Activated CD8-positive, alpha-beta T cell treated with anti-CD3 and anti-CD28 coated beads for 36 hours (primary cell): Measurements from ENCODE around the gene IRAK1. TPM values are rescaled to one million over a fixed set of nuclear protein-coding genes. Genes with fewer than 3 reads are reported as not detected.

Source experiments
- ATAC-seq: fragments of 200-7000 bp; cut with Tn5 transposase; one replicate; pipeline ENCODE4 v1.10.0; 2021; ENCODE audit warnings: mild to moderate bottlenecking, moderate library complexity
- CTCF ChIA-PET: fragments of 350-600 bp; sonication (Branson Sonifier 250); formaldehyde crosslinking; loops from one replicate; lab custom pipeline; 2021; ENCODE audit warnings: antibody characterized with exemption; lab: Charles Lee
- POLR2A ChIA-PET: fragments of 350-600 bp; sonication (Branson Sonifier 250); formaldehyde crosslinking; loops from one replicate; lab custom pipeline; 2021; ENCODE audit warnings: antibody characterized with exemption; lab: Charles Lee
- DNase-seq: peaks from one replicate; pipeline ENCODE4 v3.0.0-alpha.2; 2020
- H3K27ac Mint-ChIP-seq: one replicate; pipeline ENCODE4 v1.8.0; 2021; ENCODE audit warnings: mild to moderate bottlenecking, mixed read lengths
- H3K27me3 Mint-ChIP-seq: one replicate; pipeline ENCODE4 v1.8.0; 2021; ENCODE audit warnings: mixed read lengths
- H3K36me3 Mint-ChIP-seq: one replicate; pipeline ENCODE4 v1.8.0; 2021; ENCODE audit warnings: low read depth, mixed read lengths
- H3K4me1 Mint-ChIP-seq: one replicate; pipeline ENCODE4 v1.8.0; 2021; ENCODE audit warnings: low read depth, mixed read lengths
- H3K4me3 Mint-ChIP-seq: one replicate; pipeline ENCODE4 v1.8.0; 2021; ENCODE audit warnings: mild to moderate bottlenecking, moderate library complexity, mixed read lengths
- H3K9me3 Mint-ChIP-seq: one replicate; pipeline ENCODE4 v1.8.0; 2021; ENCODE audit warnings: mixed read lengths
- CTCF ChIP-seq: fragments of 200-600 bp; IDR thresholded peaks from one replicate; pipeline ENCODE4 v1.8.0; 2022; ENCODE audit warnings: antibody characterized with exemption, mild to moderate bottlenecking
- intact Hi-C: fragments of 100-400 bp; cut with micrococcal nuclease; formaldehyde crosslinking; loops from one replicate; pipeline ENCODE4 v1.10.0; 2022
- total RNA-seq, 2 experiments: library from RNA; stranded (reverse); gene quantifications; one replicate each; pipeline ENCODE4 v1.2.3, GENCODE V29; 2021

The IRAK1 gene
- total RNA-seq, 2 experiments from 2014 or later: 134 to 136 TPM

GRCh38 chrX:153969125-153969903, 50.4 kb downstream of the IRAK1 start:
- intact Hi-C loops: no loop called here
- no peaks in the 10 kb centered on the region for H3K27me3 Mint-ChIP-seq
- H3K4me3 Mint-ChIP-seq: peak overlapping the region; percentile 93
- H3K36me3 Mint-ChIP-seq: peaks cover 49% of the 10 kb centered on the region
- ChIA-PET POLR2A (interaction anchor here (1.0 to 12.0 kb wide), 7 partner anchors 11 to 488 kb away, joined by 3 to 105 read pairs (median 8); partner anchors contain the start of genes ARHGAP4 and PLXNA3), CTCF (interaction anchor here (1.6 to 4.4 kb wide), 3 partner anchors 22 to 44 kb away, joined by 5 to 40 read pairs (median 9); partner anchors contain the start of genes ARHGAP4 and NAA10)
- no peaks in the 10 kb centered on the region for H3K9me3 Mint-ChIP-seq
- H3K4me1 Mint-ChIP-seq: peaks cover 26% of the 10 kb centered on the region
- ATAC-seq (no peak), DNase-seq (no peak)
- TF ChIP-seq CTCF: no peak
- H3K27ac Mint-ChIP-seq: peak overlapping the region; percentile 95

- ChIA-PET POLR2A (interaction anchor here (1.2 to 12.0 kb wide), 6 partner anchors 11 to 46 kb away, joined by 3 to 105 read pairs (median 23); partner anchors contain the start of gene ARHGAP4), CTCF (interaction anchor here (1.2 to 4.4 kb wide), 4 partner anchors 21 to 43 kb away, joined by 4 to 40 read pairs (median 7); partner anchors contain the start of genes ARHGAP4 and NAA10)
- peak overlapping the region; percentile 93 for H3K4me3 Mint-ChIP-seq
- no peaks in the 10 kb centered on the region for H3K9me3 Mint-ChIP-seq
- intact Hi-C loops: no loop called here
- H3K36me3 Mint-ChIP-seq: peaks cover 49% of the 10 kb centered on the region
- H3K4me1 Mint-ChIP-seq: peaks cover 21% of the 10 kb centered on the region
- ATAC-seq (no peak), DNase-seq (peak; percentile 58)
- no peaks in the 10 kb centered on the region for H3K27me3 Mint-ChIP-seq
- H3K27ac Mint-ChIP-seq: peak overlapping the region; percentile 95
- TF ChIP-seq CTCF: no peak
These were observed 51.0 kb downstream of the IRAK1 start for GRCh38 chrX:153968754-153969124.

- ATAC-seq: no peak
- DNase-seq: no peak
- ChIA-PET POLR2A (interaction anchor here (1.5 to 12.0 kb wide), 8 partner anchors 10 to 46 kb away, joined by 3 to 105 read pairs (median 13); partner anchors contain the start of genes ARHGAP4 and NAA10), CTCF (interaction anchor here (0.9 to 4.4 kb wide), 8 partner anchors 15 to 176 kb away, joined by 3 to 40 read pairs (median 5); partner anchors contain the start of genes ARHGAP4 and NAA10)
- peak overlapping the region; percentile 95 for H3K27ac Mint-ChIP-seq
- H3K9me3 Mint-ChIP-seq: no peaks in the 10 kb centered on the region
- H3K4me1 Mint-ChIP-seq: peaks cover 21% of the 10 kb centered on the region
- H3K27me3 Mint-ChIP-seq: no peaks in the 10 kb centered on the region
- TF ChIP-seq CTCF: no peak
- peaks cover 47% of the 10 kb centered on the region for H3K36me3 Mint-ChIP-seq
- H3K4me3 Mint-ChIP-seq: peak overlapping the region; percentile 93
- intact Hi-C loops: no loop called here
These were observed 51.4 kb downstream of the IRAK1 start for GRCh38 chrX:153968255-153968654.

GRCh38 chrX:153967536-153968224, 52.0 kb downstream of the IRAK1 start:
- Mint-ChIP-seq H3K27me3 (no peaks in the 10 kb centered on the region), H3K4me1 (peaks cover 21% of the 10 kb centered on the region), H3K36me3 (peaks cover 47% of the 10 kb centered on the region), H3K9me3 (no peaks in the 10 kb centered on the region), H3K4me3 (peak overlapping the region; percentile 93), H3K27ac (peak overlapping the region; percentile 95)
- CTCF ChIA-PET: interaction anchor here (0.9 to 4.4 kb wide), 8 partner anchors 15 to 175 kb away, joined by 3 to 40 read pairs (median 5); partner anchors contain the start of genes ARHGAP4 and NAA10
- no peak for TF ChIP-seq CTCF
- POLR2A ChIA-PET: interaction anchor here (1.0 to 12.0 kb wide), 10 partner anchors 8 to 430 kb away, joined by 3 to 105 read pairs (median 8); partner anchors contain the start of genes ARHGAP4, NAA10 and RPL10
- intact Hi-C loops: no loop called here
- ATAC-seq (peak; percentile 9), DNase-seq (peak; percentile 58)
